Activated CD8-positive, alpha-beta memory T cell treated with anti-CD3 and anti-CD28 coated beads, Interleukin-2, amount 50 U/mL, for 1 hour (primary cell): Measurements from ENCODE around the gene PMM1.
"Not testable (repeated sequence)": the region's sequence is repeated elsewhere in the genome, so short reads cannot be mapped to it uniquely, and the experiment has no call there.

Source experiments
- DNase-seq: peaks from one replicate; pipeline ENCODE4 v3.0.0-alpha.2; 2020; ENCODE audit errors: extremely low read depth

The PMM1 gene

DNA sequence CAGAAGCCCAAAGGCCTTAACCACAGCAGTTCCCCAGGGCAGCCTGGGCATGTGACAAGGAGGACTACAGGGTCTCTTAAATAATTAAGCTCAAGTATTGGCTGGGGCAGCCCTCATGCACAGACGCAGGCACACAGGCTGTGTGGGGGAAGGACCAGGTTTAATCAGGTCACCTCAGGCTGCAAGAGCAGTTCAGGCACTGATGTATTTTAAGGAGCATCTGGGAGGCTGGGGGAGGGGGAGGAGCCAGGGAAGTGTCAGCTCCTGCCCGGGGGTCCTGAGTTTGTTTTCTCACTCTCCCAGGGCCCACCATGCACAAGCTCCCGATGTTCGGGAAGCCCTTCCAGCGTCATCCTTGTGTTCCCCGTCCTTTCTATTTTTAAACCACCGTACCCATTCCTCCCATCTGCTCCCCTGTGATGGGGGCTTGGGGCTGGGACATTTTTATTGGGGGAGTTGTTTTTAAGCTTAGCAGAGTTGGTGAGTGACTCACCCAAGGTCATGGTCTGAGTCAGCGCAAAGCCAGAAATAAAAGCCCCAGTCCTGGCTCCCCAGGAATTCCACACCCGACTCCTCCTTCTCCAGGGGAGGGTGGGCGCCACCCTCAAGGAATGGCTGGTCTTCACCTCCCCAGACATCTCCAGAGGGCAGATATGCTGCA is 26.5 kb downstream of the PMM1 start:
- DNase-seq = no peak

DNA sequence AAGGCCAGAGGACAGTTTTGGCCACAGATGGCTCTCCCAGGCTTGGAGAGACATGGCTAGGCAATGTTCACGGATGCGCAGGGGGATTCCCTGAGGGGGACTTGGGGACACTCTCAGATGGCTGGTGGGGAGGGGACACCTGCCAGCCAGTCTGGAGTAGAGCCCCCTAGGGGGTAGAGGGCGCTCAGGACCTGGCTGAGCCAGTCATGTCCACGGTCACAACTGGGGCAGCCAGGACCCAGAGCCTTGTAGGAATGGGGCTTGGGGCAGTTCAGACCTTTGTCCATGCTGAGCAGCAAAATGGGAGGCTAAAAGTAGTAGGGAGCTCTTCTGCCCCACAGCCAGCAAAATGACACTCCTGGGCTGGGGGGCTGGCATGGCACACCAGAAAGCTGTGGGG is 27.2 kb downstream of the PMM1 start:
- DNase-seq = no peak

DNA sequence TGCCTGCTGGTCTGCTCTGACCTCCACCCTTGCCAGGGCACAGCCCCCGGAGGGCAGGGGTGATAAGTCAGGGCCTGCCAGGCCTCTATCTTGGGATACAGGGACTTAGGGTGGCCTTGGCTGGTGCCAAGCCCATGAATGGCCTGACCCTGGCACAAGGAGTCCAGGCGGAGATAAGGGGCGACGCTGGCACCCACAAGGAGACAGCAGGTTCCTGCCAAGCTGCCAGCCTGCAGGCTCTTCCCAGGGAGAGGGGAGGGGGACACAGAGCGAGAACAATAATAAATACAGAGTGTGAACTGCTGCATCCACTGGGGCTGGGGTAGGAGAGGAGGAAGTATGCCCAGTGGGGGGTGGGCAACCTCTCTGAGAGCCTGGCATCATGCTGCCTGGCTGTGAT is 27.9 kb downstream of the PMM1 start:
- no peak for DNase-seq

DNA sequence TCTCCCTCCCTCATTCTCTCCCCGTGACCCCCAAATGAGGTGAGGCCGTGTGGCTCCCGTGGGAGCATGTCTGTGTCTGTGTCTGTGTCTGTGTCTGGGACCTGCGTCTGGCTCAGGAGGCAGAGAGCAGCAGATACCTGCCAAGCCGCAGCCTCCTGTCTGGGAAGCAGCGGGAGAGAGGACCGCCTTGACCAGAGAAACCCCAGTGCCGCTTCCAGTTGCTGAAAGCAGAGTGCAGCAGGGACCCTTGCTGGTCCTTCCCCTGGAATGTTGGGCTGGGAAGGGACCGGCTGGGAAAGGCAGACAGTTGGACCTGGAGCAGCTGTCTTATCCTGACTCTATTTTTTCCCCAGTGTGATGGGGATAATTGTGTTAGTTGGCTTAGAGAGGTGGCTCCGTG is 28.3 kb downstream of the PMM1 start:
- DNase-seq = no peak

DNA sequence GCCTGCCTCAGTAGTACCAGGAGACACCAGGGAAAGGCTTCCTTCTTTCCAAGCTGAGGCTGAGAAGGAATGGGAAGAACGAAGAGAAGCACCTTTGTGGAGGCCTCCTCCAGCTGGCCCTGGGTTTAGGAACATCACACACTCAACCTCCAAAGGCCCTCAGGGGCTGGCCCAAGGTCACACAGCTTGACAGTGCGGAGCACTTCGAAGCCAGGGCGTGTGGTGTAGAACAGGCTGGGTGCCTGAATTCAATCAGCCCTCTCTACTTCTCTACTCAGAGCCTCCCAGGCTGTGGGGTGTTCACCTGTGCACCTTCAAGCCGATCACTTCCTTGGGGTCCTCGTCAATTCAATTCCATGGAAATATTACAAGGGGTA is 29.6 kb downstream of the PMM1 start:
- DNase-seq = no peak

GRCh38 chr22:41558241-41558630 is 31.4 kb downstream of the PMM1 start:
- DNase-seq = not testable (repeated sequence)

- DNase-seq = no peak
These were observed 32.0 kb downstream of the PMM1 start for GRCh38 chr22:41557401-41558240.

DNA sequence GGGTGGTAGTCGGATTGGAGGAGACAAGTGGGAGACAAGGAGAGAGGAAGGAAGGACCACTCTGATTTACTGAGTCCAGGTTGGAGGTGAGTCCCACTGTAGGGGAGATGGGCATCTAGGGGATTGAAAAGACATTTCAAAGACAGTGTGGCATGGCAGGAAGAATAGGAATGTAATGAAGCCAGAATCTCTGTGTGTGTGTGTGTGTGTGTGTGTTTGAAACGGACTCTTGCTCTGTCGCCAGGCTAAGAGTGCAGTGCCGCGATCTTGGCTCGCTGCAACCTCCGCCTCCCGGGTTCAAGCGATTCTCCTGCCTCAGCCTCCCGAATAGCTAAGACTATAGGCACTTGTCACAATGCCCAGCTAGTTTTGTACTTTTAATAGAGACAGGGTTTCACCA is 33.1 kb downstream of the PMM1 start:
- no peak for DNase-seq

DNA sequence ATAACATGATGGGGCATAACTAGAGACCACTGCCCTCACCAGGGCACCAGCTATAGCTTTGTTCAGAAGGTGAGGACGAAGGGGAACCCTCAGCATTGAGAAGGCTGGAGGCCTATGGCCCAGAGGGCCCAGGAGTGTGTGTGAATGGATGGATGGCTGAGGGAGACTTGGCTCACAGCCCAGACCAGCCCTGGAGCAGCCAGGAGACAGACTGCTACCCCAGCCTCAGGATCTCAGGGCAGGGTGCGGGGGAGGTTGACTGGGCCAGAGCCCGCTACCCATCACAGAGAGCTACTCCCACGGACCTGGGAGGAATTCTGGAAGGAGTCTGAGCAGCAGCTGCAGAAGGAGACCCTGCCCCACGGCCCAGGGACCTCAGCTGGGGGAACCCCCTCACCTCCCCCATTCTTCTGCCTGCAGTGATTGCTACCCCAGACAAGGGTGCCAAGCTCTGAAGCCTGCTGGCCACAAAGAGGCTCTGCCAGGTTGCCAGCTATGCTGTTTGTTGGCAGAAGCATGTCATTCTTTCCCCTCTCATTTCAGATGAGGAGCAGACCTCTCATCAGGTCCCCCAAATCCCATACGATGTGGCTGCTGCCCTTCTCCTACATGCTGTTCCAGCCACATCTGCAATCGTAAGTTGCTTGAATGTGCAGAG is 34.2 kb downstream of the PMM1 start:
- DNase-seq = no peak

- no peak for DNase-seq
These were observed 37.6 kb downstream of the PMM1 start for GRCh38 chr22:41551877-41552582.

- no peak for DNase-seq
These were observed 38.6 kb downstream of the PMM1 start for GRCh38 chr22:41550952-41551491.

DNA sequence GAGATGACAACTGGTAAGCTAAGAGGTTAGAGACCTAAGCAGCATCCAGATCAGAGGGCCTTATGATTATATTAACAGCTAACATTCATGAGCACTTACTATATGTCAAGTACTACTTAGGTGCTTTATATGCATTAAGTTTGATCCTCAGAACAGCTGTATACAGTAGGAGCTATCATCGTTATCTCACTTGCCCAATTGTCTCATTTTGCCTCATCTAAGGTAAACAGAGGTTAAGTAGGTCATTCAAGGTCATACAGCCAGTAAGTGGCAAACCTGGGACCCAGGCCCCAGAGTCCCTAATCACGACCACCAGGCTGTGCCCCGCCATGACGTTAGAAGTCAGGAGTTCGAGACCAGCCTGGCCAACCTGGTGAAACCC is 40.8 kb downstream of the PMM1 start:
- DNase-seq = no peak

GRCh38 chr22:41544671-41545476 is 44.8 kb downstream of the PMM1 start:
- DNase-seq = no peak

DNA sequence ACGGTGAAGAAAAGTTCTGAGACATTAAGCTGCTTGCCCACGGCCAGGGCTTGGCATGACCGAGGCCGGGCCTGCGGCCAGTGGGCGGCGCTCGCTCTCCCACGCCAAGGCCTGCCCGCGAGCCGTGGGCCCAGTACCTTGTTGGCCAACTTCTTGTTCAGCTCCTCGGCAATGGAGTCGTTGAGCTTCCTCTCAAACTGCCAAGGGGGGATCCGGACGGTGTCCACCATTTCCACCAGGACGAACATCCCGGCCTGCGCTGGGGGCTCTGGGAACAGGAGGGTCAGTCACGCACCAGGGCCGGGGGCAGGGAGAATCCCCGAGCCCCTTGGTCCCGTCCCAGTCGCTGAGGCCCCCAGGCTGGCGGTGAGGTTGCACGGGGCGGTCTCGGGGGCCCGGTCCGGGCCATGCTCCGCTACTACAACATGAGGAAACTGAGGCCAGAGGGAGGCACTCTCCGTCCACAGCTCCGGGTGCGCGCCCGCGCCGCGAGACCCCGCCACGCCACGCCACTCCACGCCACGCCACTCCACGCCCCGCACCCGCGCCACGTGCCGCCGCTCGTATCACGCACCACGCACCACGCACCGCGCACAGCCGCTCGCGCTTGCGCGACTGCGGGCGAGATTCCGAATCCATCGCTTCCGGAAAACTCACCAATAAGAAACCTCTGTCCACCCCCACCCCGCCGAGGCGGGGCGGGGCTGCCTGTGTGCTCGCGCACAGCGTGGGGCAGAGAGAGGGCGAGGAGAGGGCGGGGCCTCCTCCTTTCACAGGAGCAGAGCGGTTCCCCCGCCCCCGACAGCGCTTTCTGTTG is 45.6 kb downstream of the PMM1 start, which contains the start of gene POLR3H:
TSS of gene POLR3H (minus strand) at position 617 of the 817 bp plus-strand sequence. CDS start at position 248, 369 bp downstream.
- peak; percentile 86 for DNase-seq

DNA sequence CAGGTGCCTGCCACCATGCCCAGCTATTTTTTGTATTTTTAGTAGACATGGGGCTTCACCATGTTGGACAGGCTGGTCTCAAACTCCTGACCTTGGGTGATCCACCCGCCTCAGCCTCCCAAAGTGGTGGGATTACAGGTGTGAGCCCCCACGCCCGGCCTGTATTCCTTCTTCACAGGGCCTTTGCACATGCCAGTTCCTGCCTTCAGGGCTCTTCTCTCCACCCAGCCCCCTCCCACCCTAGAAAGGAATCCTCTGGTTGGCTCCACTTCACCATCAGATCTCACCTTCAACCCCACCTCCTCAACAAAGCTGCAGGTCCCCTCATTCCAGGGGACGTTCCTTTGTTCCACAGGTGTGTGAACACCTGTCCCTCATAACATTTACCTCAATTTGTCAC is 47.4 kb downstream of the PMM1 start:
- no peak for DNase-seq

GRCh38 chr22:41541484-41541883 is 48.2 kb downstream of the PMM1 start:
- no peak for DNase-seq

GRCh38 chr22:41540365-41540764 is 49.3 kb downstream of the PMM1 start:
- no peak for DNase-seq

DNA sequence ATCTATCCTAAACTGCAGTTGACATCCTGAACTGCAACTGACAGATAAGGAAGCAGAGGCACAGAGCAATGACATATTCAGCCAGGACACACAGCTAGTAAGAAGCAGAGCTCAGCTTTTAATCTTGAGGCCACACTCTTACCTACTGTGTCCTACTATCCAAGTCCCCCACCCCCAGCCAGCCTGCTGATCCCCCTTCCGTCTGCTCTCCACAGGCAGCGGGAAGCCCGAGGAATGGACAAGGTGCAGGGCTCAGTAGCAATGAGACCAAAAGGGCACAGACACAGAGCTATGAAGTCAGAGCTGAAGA is 49.7 kb downstream of the PMM1 start:
- DNase-seq = no peak

GRCh38 chr22:41539146-41540005 is 50.3 kb downstream of the PMM1 start:
- DNase-seq = no peak
